ENCODE measurements around the gene SSC5D.
"Not testable (repeated sequence)": the region's sequence is repeated elsewhere in the genome, so short reads cannot be mapped to it uniquely, and the experiment has no call there.

The SSC5D gene

DNA sequence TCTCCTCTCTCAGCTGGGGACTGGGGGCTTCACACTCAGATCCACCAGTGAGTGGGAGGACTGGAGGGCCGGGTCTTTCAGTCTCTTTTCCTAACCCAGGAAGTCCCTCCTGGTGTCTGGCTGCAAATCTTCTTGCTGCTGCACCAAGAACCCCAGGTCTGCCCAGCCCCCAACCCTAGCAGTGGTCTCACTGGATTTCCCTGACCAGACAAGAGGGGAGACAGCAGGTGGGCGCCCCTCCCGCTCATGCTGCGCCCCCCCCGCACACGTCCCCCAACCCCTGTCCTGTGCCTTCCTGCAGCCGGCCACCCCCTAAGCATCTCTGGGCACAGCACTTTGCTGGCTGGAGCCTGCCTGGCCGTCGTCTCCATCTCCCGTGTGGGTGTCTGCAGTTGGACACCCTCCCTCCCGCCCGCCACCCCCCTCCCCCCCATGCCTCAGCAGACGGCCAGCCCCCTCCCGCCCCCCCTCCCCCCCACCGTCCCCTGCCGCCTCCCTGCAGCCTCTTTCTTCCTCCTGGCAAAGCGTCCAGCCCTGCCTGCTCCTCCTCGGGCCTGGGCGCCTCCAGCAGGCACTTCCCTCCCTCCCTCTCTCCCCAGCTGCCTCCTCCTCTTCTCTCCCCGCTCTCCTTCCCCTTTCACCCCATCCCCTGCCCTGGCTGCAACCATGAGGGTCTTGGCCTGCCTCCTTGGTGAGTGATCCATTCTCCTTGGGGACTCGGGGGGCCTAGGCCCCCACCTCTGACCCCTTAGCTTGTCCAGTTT, at the start of gene SSC5D:
SSC5D (plus strand) TSS at position 513 of the 764 bp plus-strand sequence; CDS start at position 667, 154 bp downstream.
- no peak for DNase-seq (ENCODE audit: extremely low read depth in 1 of 2, low read depth in 1 of 2)

- no peak for DNase-seq (ENCODE audit: extremely low read depth in 1 of 2, low read depth in 1 of 2)
Observed at GRCh38 chr19:55439052-55439451, 49.2 kb upstream of the SSC5D start.

DNA sequence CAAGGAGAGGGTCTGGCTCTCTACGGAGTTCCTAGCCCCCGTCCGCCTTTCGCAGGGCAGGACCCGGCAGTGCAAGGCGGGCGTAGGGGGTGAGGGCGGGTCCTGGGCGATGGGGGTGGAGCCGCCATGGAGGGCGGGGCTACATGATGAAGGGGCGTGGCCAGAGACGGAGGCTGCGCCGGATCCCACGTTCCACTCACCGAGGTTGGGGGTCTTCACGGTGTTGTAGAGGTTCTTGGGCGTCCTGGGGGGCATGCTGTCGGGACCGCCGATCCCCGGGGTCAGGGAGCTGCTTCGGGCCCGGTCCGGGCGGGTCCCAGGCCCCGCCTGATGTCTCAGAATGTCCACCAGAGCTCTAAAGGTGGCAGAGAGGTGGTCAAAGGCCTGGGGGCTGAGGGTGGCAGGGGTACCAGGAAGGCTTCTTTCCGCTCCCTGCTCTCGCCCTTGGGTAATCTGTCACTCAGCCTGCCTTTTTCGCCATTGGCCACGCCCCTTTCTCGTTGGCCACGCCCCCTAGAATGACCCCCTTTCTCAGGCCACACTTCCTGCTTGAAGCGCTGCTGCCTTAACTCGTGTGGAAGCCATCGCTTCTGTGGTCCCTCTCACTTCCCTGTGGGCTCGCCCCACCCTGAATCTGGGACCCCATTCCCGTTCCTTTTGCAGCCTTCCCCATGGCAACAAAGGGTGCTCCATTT, 47.7 kb upstream of the SSC5D start:
- DNase-seq (ENCODE audit: extremely low read depth in 1 of 2, low read depth in 1 of 2): no peak

- DNase-seq (ENCODE audit: extremely low read depth in 1 of 2, low read depth in 1 of 2): no peak
Observed at GRCh38 chr19:55441319-55441691, 46.9 kb upstream of the SSC5D start.

- DNase-seq (ENCODE audit: extremely low read depth in 1 of 2, low read depth in 1 of 2): no peak
Observed at GRCh38 chr19:55441692-55442321, 46.4 kb upstream of the SSC5D start.

DNA sequence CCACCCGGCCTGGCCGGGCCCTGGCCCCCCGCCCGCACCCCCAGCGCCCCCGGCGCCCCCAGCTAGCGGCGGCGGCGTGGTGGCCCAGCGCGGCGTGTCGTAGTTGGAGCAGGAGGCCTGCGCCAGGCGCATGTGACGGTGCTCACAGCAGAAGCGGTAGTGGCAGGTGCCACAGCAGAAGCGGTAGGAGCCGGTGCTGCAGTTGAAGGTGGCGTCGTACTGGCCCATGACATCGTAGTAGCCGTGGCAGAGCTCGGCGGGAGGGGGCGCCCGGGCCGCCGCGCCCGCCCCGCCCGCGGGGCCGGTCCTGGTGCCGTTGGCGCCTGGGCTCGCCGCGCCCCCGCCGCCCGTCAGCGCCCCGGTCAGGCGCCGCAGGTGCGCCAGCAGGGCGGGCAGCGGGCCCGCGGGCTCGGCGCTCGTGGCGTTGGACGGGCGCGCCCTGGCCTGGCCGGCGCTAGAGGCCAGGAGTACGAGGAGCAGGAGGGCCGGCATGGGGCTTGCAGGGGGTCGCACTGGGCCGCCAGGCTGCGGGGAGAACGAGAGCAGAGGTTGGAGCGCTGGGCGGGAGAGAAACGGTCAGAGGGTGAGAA, 45.8 kb upstream of the SSC5D start:
- no peak for DNase-seq (ENCODE audit: extremely low read depth in 1 of 2, low read depth in 1 of 2)

- DNase-seq (ENCODE audit: extremely low read depth in 1 of 2, low read depth in 1 of 2): no peak
Observed at GRCh38 chr19:55443045-55443823, 45.0 kb upstream of the SSC5D start, which contains the start of gene SHISA7. TSS of gene SHISA7 (minus strand) at chr19:55443300. CDS start at chr19:55442863, 437 bp downstream.

DNA sequence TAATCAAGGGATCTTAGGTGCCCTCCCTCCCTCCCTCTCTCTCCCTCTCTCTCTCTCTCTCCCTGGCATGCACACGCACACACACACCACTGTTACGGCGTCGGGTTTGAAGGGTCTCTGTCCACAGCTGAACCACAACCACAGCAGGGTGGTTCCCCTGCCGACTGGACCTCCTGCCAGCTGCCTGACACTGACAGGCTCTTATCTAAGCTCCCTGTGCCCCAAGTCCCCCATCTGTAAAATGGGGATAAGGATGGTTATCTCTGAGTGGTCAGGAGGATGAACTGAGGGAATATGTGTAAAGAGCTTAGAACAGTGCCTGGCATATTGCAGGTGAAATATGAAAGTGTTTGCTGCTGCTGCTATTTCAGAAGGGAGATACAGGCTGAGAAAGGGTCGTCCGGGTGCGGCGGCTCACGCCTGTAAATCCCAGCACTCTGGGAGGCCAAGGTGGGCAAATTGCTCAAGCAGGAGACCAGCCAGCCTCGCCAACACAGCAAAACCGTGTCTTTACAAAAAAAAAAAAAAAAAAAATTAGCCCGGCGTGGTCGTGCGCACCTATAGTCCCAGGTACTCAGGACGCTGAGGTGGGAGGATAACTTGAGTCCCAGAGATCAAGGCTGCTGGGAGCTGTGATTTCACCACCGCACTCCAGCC, 44.3 kb upstream of the SSC5D start:
- DNase-seq (ENCODE audit: extremely low read depth in 1 of 2, low read depth in 1 of 2): no peak

DNA sequence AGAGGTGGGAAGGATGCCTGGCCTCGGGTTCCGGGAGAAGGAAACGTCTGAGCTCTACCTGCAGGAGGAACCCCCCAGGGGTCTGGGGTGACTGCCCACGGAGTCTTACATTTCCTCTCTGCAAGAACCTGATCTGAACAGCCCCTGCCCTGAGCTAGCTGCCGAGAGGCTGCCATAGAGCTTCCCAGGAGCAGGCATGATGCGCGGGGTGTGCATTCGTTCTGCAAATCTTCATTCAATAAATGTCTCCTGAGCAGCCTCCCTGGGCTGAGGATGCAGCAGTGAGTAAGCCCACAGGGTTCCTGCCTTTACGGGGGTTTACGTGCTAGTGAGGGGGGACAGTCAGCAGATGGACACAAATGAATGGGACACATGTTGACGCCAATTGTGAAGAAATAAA, 43.6 kb upstream of the SSC5D start:
- no peak for DNase-seq (ENCODE audit: extremely low read depth in 1 of 2, low read depth in 1 of 2)

GRCh38 chr19:55446060-55446459, 42.2 kb upstream of the SSC5D start:
- no peak for DNase-seq (ENCODE audit: extremely low read depth in 1 of 2, low read depth in 1 of 2)

- no peak for DNase-seq (ENCODE audit: extremely low read depth in 1 of 2, low read depth in 1 of 2)
Observed at GRCh38 chr19:55447421-55448174, 40.6 kb upstream of the SSC5D start.

DNA sequence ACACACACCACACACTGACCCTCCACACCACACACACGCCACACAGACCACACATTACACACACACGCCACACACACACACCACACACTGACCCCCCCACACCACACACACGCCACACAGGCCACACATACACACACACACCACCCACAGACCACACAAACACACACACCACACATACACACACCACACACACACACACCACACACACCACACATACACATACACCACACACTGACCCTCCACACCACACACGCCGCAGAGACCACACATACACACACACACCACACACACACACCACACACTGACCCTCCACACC, 40.1 kb upstream of the SSC5D start:
- DNase-seq (ENCODE audit: extremely low read depth in 1 of 2, low read depth in 1 of 2): not testable (repeated sequence)

- DNase-seq (ENCODE audit: extremely low read depth in 1 of 2, low read depth in 1 of 2): no peak
Observed at GRCh38 chr19:55449469-55449868, 38.8 kb upstream of the SSC5D start.

DNA sequence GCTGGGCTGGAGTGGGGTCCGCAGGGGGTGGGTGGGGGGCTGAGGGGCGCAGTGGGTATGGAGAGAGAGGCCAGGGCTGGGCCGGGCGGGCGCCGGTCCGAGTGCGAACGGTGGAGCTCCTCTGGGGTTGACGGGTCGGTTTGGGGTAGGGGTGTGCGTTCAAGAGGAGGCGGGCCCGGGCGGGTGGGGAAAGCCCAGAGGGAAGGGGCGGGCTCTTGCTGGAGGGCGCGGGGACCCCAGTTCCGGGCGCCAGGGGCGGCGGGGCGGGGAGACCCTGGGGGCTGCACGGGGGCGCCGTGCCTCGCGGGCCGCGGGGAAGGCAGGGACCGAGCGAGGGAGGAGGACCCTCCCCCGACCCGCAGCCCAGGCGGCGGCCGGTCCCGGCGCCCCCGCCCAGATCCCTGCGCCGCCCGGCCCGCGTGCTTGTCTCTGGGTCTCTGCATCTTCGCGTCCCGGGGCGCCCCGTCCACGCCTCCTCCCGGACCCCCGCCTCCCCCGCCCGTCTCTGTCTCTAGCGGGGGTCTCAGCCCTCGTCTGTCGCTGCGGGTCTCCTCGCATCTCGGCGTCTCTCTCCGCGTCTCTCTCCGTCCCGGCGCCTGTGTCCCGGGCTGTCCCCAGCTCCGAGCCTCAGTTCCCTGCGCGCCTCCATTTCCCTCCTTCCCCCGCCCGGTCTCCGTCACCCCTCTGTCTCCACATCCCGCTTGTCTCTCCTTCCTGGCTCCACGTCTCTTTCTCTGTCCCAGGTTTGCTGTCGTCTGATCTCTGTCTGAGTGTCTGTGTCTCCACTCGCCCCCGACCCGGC, 36.9 kb upstream of the SSC5D start:
- no peak for DNase-seq (ENCODE audit: extremely low read depth in 1 of 2, low read depth in 1 of 2)

DNA sequence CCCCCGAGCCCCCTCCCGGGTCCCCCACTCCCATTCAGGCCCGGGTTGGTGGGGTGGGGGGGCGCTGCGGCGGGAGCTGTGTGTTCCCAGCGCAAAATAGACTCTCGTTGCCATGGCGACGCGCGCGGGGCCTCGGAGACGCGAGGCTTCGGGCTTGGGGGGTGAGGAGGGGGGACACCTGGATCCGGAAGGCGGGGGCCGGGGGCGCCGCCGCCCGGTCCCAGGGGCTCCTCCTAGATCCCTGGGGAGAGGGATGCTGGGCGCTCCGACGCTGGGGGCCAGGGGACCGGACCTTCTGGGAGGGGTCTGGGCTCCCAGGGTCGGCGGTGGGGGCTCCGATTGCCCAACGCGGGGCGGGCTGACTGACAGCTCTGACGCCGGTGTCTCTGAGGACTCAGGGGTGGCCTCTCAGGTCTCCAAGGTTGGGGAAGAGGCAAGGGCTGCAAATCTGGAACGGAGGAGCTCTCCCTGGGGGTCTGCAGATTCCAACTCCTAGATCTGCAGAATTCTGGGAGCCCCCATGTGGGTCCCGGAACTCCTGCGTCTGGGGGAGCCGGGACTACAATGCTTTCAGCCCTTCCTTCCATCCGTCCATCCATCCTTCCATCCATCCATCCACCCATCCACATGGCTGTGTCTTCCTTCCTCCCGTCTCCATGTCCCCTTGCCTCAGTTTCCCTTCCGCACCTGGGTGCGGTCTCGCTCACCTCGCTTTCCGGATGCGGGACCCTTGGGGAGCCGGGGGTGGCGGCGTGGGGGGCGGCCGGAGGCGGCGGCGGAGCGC, 36.1 kb upstream of the SSC5D start:
- no peak for DNase-seq (ENCODE audit: extremely low read depth in 1 of 2, low read depth in 1 of 2)

GRCh38 chr19:55452749-55453346, 35.4 kb upstream of the SSC5D start:
- DNase-seq (ENCODE audit: extremely low read depth in 1 of 2, low read depth in 1 of 2): no peak

- no peak for DNase-seq (ENCODE audit: extremely low read depth in 1 of 2, low read depth in 1 of 2)
Observed at GRCh38 chr19:55453511-55454260, 34.5 kb upstream of the SSC5D start.
